ENCODE data around the gene PCDHGB7. TPM values are rescaled to one million over a fixed set of nuclear protein-coding genes. Genes with fewer than 3 reads are reported as not detected.
"Not testable (repeated sequence)": the region's sequence is repeated elsewhere in the genome, so short reads cannot be mapped to it uniquely, and the experiment has no call there.

The PCDHGB7 gene
- 4.1 and 6.2 TPM in 2 replicates for total RNA-seq

- peak; percentile 85 to 89 for DNase-seq (ENCODE audit: low read depth in 2 of 2)
These were observed at the start of gene PCDHGB7 for GRCh38 chr5:141417494-141418172. Gene PCDHGB7, plus strand, starts transcription at chr5:141417677. Its CDS starts 183 bp downstream, at chr5:141417860.

- DNase-seq (ENCODE audit: low read depth in 2 of 2) = peak; percentile 59 to 84
These were observed 47.3 kb upstream of the PCDHGB7 start, which contains the start of gene PCDHGB3 for GRCh38 chr5:141369994-141370848. Gene PCDHGB3, plus strand, starts transcription at chr5:141370242. Its CDS starts 153 bp downstream, at chr5:141370395.

GRCh38 chr5:141371572-141372475, 45.7 kb upstream of the PCDHGB7 start:
- DNase-seq (ENCODE audit: low read depth in 2 of 2) = no peak

GRCh38 chr5:141373673-141374317, 43.7 kb upstream of the PCDHGB7 start, which contains the start of gene PCDHGA6:
Gene PCDHGA6, plus strand, starts transcription at chr5:141373891. Its CDS starts 193 bp downstream, at chr5:141374084.
- DNase-seq (ENCODE audit: low read depth in 2 of 2) = peak; percentile 44 to 49

GRCh38 chr5:141374627-141375026, 42.9 kb upstream of the PCDHGB7 start:
- no peak for DNase-seq (ENCODE audit: low read depth in 2 of 2)

- DNase-seq (ENCODE audit: low read depth in 2 of 2) = not testable (repeated sequence)
These were observed 41.9 kb upstream of the PCDHGB7 start for GRCh38 chr5:141375444-141376155.

- DNase-seq (ENCODE audit: low read depth in 2 of 2) = peak; percentile 40 to 52
These were observed 34.8 kb upstream of the PCDHGB7 start, which contains the start of gene PCDHGA7 for GRCh38 chr5:141382469-141383294. Gene PCDHGA7, plus strand, starts transcription at chr5:141382742. Its CDS starts 158 bp downstream, at chr5:141382900.

- no peak for DNase-seq (ENCODE audit: low read depth in 2 of 2)
These were observed 34.1 kb upstream of the PCDHGB7 start for GRCh38 chr5:141383345-141383744.

GRCh38 chr5:141384471-141385267, 32.8 kb upstream of the PCDHGB7 start:
- DNase-seq (ENCODE audit: low read depth in 2 of 2) = no peak

- DNase-seq (ENCODE audit: low read depth in 2 of 2) = peak; percentile 46 to 75
These were observed 29.7 kb upstream of the PCDHGB7 start, which contains the start of gene PCDHGB4 for GRCh38 chr5:141387557-141388311. Gene PCDHGB4, plus strand, starts transcription at chr5:141387698. Its CDS starts 187 bp downstream, at chr5:141387885.

- DNase-seq (ENCODE audit: low read depth in 2 of 2) = no peak
These were observed 28.8 kb upstream of the PCDHGB7 start for GRCh38 chr5:141388661-141389060.

- no peak for DNase-seq (ENCODE audit: low read depth in 2 of 2)
These were observed 28.1 kb upstream of the PCDHGB7 start for GRCh38 chr5:141389153-141390042.

GRCh38 chr5:141392429-141393198, 24.9 kb upstream of the PCDHGB7 start, which contains the start of gene PCDHGA8:
Gene PCDHGA8, plus strand, starts transcription at chr5:141392633. Its CDS starts 181 bp downstream, at chr5:141392814.
- no peak for DNase-seq (ENCODE audit: low read depth in 2 of 2)

GRCh38 chr5:141393267-141393666, 24.2 kb upstream of the PCDHGB7 start:
- DNase-seq (ENCODE audit: low read depth in 2 of 2) = no peak

GRCh38 chr5:141394401-141395187, 22.9 kb upstream of the PCDHGB7 start:
- DNase-seq (ENCODE audit: low read depth in 2 of 2) = not testable (repeated sequence)
